ENCODE measurements around the gene ATG9B. TPM values are rescaled to one million over a fixed set of nuclear protein-coding genes. Genes with fewer than 3 reads are reported as not detected.
"Not testable (repeated sequence)": the region's sequence is repeated elsewhere in the genome, so short reads cannot be mapped to it uniquely, and the experiment has no call there.

The ATG9B gene
- total and polyA plus RNA-seq, 9 of the 15 experiments (the other 6 are each of a cell fraction or from before 2014, with no cell fraction given): 0.29 to 8.0 (median 2.1) TPM

DNA sequence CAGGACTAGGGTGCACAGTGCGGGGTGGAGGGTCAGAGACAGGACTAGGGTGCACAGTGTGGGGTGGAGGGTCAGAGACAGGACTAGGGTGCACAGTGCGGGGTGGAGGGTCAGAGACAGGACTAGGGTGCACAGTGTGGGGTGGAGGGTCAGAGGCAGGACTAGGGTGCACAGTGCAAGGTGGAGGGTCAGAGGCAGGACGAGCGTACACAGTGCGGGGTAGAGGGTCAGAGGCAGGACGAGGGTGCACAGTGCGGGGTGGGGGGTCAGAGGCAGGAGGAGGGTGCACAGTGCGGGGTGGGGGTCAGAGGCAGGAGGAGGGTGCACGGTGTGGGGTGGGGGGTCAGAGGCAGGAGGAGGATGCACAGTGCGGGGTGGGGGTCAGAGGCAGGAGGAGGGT is 19.2 kb upstream of the ATG9B start:
- not testable (repeated sequence) for H3K4me2 ChIP-seq (ENCODE audit: insufficient read depth, low read length)

GRCh38 chr7:151040616-151041375 is 16.5 kb upstream of the ATG9B start:
- intact Hi-C loops (cut with micrococcal nuclease): no loop called here
- CTCF ChIA-PET (ENCODE audit: low intra/inter-chr PET ratio): no interaction called here
- DNase-seq (ENCODE audit: extremely low read depth in 1 of 4, low spot score in 3 of 4) (no peak), ATAC-seq (no peak), FAIRE-seq (no peak)
- Histone ChIP-seq H3K27me3 (ENCODE audit: control insufficient read depth in 2 of 2, insufficient read depth in 2 of 2, low read length in 2 of 2) (no peaks in the 10 kb centered on the region), H3K4me1 (replicated peaks in 1 of 2; ENCODE audit: control insufficient read depth in 2 of 2, insufficient read depth in 2 of 2, low read length in 2 of 2) (peaks cover 24 to 68% of the 10 kb centered on the region in 2 experiments), H3K79me2 (ENCODE audit: control insufficient read depth, insufficient read depth, low read length) (no peaks in the 10 kb centered on the region), H3K9me3 (replicated peaks; ENCODE audit: control insufficient read depth, insufficient read depth, low read depth, low read length) (no peaks in the 10 kb centered on the region), H3K4me2 (ENCODE audit: insufficient read depth, low read length) (no peak overlapping the region), H3K36me3 (ENCODE audit: control insufficient read depth, insufficient read depth, low read length) (peaks cover 39% of the 10 kb centered on the region; the same call in 2 of the 3 replicates), H3K9ac (ENCODE audit: insufficient read depth in 1 of 2, low read depth in 2 of 2, low read length in 2 of 2) (peak overlapping the region in 1 of 2 experiments; percentile 57; a peak in 2 of 4 replicates), H3K4me3 (no peak overlapping the region), H3K9me1 (ENCODE audit: control insufficient read depth, insufficient read depth, low read length) (peaks cover 13% of the 10 kb centered on the region), H2AFZ (ENCODE audit: low read depth, low read length) (no peak overlapping the region), H4K20me1 (replicated peaks; ENCODE audit: control insufficient read depth, insufficient read depth, low read length) (peaks cover 10% of the 10 kb centered on the region), H3K27ac (ENCODE audit: extremely low read depth, low read depth, low read length) (no peak overlapping the region)
- WGBS (ENCODE audit: insufficient coverage, low coverage, missing lambda C conversion rate): 76% methylated on average over 30 of the region's 30 CpGs
- POLR2A ChIA-PET: interaction anchor here (0.9 to 3.8 kb wide), 5 partner anchors 9 to 69 kb away, joined by 3 to 23 read pairs (median 5); partner anchors contain the start of genes ABCB8 and ASIC3
- no TSS peak for BruUV-seq (replicated peaks)
- in situ Hi-C loops (cut with MboI): no loop called here
- 0 out of 2 replicates have a peak, but pooled peaks have one; percentile 16 for TF ChIP-seq RBFOX2 (IDR thresholded peaks at IDR 0.05; ENCODE audit: low read depth, low read length)
- peak; percentile 34; the same call in 1 of the 2 replicates for TF ChIP-seq ZBTB7A (IDR thresholded peaks at IDR 0.05; ENCODE audit: borderline replicate concordance, control insufficient read depth, low read depth, low read length)
- TF ChIP-seq POLR2G (IDR thresholded peaks at IDR 0.05; ENCODE audit: low read depth, low read length): peak; percentile 28; the same call in 1 of the 2 replicates
- 0 out of 2 replicates have a peak, but pooled peaks have one; percentile 1 for TF ChIP-seq ZNF830 (CRISPR knock-in tag; IDR thresholded peaks at IDR 0.05)
- no peak for TF ChIP-seq FOSL1 (tag; conservative IDR thresholded peaks at IDR 0.05)
- 0 out of 2 replicates have a peak, but pooled peaks have one; percentile 10 for TF ChIP-seq ETV5 (CRISPR knock-in tag; IDR thresholded peaks at IDR 0.05; ENCODE audit: low read depth)
- no peak for TF ChIP-seq MYNN (IDR thresholded peaks at IDR 0.05)
- TF ChIP-seq MYNN (CRISPR knock-in tag; IDR thresholded peaks at IDR 0.05): no peak
- 0 out of 2 replicates have a peak, but pooled peaks have one; percentile 13 for TF ChIP-seq ETS1 (conservative IDR thresholded peaks at IDR 0.05; ENCODE audit: control insufficient read depth, low read depth, low read length)

More for the DNA sequence above, 19.2 kb upstream of the ATG9B start:
- CTCF ChIA-PET (ENCODE audit: low intra/inter-chr PET ratio); DNase-seq (ENCODE audit: extremely low read depth in 1 of 4, low spot score in 3 of 4); POLR2A ChIA-PET; H2AFZ ChIP-seq (ENCODE audit: low read depth, low read length); H3K27ac ChIP-seq (ENCODE audit: extremely low read depth, low read depth, low read length); H4K20me1 ChIP-seq (replicated peaks; ENCODE audit: control insufficient read depth, insufficient read depth, low read length); H3K4me3 ChIP-seq; H3K9me3 ChIP-seq (replicated peaks; ENCODE audit: control insufficient read depth, insufficient read depth, low read depth, low read length); H3K79me2 ChIP-seq (ENCODE audit: control insufficient read depth, insufficient read depth, low read length); in situ Hi-C loops (cut with MboI); H3K9ac ChIP-seq (ENCODE audit: insufficient read depth in 1 of 2, low read depth in 2 of 2, low read length in 2 of 2); FAIRE-seq; H3K27me3 ChIP-seq (ENCODE audit: control insufficient read depth in 2 of 2, insufficient read depth in 2 of 2, low read length in 2 of 2); intact Hi-C loops (cut with micrococcal nuclease); BruUV-seq (replicated peaks); ATAC-seq: not testable (repeated sequence)
- WGBS (ENCODE audit: insufficient coverage, low coverage, missing lambda C conversion rate): 73% methylated on average over 5 of the region's 10 CpGs
- TF ChIP-seq RBFOX2 (IDR thresholded peaks at IDR 0.05; ENCODE audit: low read depth, low read length) (0 out of 2 replicates have a peak, but pooled peaks have one; percentile 41), POLR2G (IDR thresholded peaks at IDR 0.05; ENCODE audit: low read depth, low read length) (peak; percentile 13; the same call in 1 of the 2 replicates)
- Histone ChIP-seq H3K4me1 (replicated peaks in 1 of 2; ENCODE audit: control insufficient read depth in 2 of 2, insufficient read depth in 2 of 2, low read length in 2 of 2) (peaks cover 23 to 59% of the 10 kb centered on the region in 2 experiments), H3K9me1 (ENCODE audit: control insufficient read depth, insufficient read depth, low read length) (peaks cover 13% of the 10 kb centered on the region), H3K36me3 (ENCODE audit: control insufficient read depth, insufficient read depth, low read length) (peaks cover 21% of the 10 kb centered on the region)
